Activated naive CD4-positive, alpha-beta T cell (primary cell): Measurements from ENCODE around the gene ATP2A3.
A peak's percentile ranks its signal among the peaks of the same experiment; 100 is the strongest.

ENCODE experiments used
- DNase-seq, 4 experiments: peaks; one replicate each; lab custom pipeline; 2025; lab: John Stamatoyannopoulos, UW

ATP2A3 gene

DNA sequence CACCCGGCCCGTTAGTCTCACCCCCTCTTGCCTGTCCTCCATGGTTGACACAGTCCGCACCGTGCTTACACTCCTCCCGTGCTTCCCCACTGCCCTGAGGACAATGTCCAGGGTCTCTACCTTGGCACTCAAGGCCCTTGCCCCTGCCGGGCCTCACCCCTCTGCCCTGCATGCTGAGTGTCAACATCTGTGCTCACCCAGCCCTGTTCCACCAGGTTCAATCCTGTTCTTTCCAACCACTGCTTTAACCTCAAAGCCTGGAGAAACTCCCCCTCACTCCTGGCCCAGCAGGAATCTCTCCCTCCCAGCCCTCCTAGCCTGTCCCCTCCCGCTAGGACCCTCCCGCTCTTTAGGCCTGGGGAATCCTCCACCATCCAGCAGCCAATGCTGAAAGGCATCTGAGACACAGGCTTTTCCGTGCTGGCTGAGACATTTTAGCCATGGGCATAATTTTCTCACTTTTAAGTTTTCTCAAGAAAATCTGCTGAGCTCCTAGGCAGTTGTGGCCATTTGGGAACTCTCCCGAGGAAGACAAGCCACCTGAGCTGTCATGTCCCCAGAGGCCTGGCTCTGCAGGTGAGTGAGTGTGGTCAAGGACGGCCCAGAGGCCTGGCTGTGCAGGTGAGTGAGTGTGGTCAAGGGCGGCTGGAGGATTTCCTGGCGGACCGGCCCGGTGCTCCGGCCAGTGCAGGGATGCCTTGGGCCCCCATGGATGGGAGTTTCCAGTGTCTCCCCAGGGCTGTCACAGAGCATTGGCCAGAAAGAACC lies 37.2 kb downstream of the ATP2A3 start:
- no peak for DNase-seq

DNA sequence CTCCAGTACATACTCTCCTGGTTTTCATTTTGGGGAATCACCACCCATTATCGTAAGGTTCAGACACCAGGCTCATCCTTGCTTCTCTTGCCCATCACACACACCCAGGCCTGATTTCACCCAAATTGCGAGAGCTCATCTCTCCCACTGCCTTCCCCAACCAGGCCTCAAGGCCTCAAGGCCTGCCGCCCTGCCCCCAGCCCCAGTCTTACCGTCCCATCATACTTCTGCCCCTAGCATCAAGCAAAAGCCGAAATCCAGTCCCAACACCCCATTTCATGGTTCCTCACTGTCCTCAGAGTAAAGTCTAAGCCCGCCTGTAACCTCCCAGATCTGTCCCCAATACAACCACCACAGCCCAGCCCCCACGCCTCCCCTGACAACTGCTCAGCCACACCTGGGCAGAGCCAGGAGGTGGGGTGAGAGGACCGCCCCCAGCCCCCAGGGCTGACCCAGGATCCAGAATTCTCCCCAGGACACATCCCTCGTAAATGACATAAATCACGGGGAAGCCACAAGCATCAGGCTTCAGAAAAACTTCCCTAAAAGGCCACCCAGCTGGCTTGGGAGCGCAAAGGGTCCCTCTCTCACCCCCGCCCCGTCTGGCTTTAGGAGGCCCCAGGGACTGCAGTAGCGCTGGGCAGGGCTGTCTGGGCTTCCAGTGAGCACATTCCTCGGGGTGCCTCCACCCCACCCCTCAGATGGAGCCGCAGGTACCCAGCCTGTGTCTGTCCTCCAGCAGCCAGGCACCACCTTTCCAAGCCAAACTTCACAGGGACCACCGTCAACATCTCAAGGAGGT lies 38.4 kb downstream of the ATP2A3 start:
- no peak for DNase-seq

DNA sequence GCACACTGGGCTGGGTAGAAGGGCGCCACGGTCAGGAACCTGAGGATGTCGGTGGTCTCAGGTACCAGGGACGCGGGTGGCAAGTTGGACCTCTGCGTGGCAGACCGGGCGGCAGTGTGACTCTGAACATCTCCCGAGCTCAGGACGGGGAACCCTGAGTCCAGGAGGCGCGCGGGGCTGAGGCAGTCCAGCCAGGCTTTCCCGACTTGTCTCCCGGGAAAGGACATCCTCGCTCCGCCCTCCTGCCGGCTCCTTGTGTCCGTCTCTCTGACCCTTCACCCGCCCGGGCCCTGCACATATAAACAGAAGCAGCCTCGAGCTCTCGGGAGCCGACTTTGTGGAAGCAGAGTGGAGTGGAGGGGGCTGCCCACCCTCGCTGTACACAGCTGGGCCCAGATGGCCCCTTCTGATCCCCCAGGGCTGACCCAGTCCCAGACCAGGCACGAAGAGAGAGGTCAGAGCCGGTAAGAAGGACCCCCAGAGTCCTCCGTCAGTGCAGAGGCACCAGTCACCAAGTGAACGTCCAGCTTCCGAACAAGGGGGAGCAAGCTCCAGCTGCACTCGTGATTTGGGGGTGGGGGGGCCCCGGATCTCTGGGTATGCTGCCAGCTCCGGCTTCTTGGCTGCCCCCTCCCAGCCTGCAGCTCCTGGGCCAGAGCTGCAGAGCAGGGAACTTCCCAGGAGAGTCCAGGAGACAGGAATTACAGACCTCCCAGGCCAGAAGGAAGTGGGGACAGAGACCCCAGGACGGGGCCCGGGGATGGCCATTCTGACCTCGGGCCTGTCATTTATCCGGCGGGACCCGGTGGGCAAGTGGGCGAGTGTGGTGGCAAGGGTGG lies 39.5 kb downstream of the ATP2A3 start:
- no peak for DNase-seq

DNA sequence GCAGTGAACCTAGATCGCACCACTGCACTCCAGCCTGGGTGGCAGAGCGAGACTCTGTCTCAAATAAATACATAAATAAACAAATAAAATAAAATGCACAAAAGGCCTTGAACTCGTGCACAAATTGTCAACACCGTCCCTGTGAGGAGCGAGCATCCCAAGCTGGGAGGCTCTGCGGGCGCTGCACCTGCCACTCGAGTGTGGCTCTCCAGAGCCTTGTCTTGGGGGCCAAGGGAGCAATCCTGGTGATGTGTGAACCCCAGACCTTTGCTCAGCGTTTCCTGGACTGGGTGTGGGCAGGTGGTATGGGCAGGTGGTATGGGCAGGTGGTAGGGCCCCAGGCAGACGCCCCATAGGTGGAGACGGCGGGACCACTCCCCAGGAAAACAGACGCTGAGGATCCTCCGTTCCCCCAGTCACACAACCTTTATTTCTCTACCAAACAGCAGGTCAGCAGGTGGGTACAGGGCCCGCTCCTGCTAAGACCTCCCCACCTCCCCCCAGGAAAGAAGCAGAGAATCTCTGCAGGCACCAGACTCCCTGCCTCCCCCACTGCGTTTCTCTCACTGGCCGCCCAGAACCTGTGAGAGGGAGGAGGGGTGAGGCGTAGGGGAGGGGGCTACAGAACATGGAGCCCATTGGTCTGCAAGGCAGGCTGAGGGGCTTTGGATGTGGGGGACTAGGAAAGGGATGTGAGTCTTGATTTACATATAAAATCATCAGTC lies 40.6 kb downstream of the ATP2A3 start:
- DNase-seq = no peak

DNA sequence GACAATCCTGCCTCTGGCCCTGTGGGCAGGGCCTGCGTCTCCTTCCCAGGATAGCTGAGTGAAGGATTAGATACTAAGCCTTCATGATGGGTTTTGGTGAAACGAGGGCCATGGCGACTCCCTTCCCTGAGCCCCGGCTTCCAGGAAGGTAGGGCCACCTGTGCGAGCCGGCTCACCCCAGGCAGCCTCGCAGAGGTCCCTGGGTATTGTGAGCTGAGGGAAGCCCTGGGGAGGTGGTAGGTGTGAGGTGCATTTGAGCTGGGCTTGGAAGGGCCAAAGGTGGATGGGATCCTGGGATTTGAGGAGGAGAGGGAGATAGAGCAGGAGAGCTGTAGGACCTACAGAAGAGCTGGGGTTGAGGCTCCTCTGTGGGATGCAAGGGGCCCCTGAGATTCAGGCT lies 41.5 kb downstream of the ATP2A3 start:
- no peak for DNase-seq

DNA sequence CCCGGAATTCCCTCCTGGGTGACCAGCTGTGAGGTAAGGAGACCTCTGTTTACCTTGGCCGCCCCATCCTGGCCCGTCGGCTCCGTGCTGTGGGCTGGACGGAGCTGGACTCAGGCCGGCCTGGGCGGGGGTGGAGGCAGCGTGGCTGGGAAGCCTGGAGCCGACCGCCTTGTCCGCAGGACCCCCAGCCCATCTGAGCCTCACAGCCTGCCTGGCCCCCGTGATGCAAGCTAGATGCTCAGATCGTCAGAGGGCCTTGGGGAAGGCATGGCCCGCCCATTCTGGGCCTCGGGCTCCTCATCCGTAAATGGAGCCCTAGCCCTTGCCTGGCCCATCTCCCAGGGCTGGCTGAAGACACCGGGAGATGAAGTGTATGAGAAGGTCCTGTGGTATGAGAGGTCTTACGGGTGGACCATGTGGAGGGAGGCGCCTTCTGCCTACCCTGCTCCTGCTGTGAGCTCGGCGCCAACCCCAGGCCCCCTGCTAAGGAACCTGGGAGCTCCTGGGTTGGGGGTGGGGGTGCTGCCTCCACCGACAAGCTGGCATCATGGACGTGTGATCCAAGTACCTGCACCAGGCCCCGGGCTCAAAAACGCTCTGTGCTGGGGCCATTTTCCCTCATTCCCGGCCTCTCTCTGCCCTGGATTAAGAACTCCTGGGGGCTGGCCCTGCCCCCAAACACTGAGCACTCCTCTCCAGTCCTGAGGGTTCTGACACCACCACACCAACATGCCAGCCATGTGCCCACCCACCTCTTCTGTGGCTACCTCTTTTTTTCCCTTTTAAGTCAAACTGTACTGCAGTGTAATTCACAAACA lies 42.5 kb downstream of the ATP2A3 start:
- no peak for DNase-seq

DNA sequence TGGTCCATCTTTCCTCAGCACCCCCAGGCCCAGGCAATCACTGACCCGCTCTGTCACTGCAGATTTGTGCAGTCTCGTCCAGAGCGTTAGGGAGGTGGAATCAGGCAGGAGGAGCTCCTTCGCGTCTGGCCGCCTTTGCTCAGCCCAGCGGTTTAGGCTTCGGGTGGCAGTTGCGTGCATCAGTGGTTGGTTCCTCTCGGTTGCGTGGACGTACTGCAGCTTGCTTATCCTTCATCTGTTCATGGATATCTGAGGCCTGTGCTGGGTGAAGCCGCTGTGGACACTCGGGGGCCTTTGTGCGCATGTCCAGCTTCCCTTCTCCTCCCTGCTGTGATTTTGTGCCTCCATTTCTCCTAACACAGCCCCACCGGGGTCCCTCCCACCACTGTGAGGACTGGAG lies 43.2 kb downstream of the ATP2A3 start:
- DNase-seq = no peak

DNA sequence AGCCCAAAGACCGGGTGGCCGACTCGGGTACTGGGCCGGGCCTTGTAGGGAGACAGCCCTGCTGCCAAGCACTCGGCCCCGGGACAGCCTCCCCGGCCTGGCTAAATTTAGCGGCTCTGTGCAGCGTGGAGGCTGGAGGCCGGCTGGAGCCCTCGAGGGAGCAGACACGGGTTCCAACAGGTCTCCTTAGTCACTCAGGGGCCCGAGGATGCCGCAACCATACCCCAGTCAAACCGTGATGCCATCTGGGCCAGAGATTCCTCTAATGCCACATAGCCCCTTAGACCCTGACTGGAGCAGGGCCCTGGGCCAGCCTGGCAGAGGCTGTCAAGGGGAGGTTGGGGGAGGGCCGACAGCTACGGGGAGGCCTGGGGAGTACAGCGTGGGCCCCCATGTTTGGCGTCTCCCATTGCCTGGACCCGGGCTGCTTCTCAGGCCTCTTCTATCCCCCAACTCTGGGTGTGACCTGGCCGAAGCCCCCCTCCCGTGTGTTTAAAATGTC lies 45.1 kb downstream of the ATP2A3 start:
- no peak for DNase-seq

DNA sequence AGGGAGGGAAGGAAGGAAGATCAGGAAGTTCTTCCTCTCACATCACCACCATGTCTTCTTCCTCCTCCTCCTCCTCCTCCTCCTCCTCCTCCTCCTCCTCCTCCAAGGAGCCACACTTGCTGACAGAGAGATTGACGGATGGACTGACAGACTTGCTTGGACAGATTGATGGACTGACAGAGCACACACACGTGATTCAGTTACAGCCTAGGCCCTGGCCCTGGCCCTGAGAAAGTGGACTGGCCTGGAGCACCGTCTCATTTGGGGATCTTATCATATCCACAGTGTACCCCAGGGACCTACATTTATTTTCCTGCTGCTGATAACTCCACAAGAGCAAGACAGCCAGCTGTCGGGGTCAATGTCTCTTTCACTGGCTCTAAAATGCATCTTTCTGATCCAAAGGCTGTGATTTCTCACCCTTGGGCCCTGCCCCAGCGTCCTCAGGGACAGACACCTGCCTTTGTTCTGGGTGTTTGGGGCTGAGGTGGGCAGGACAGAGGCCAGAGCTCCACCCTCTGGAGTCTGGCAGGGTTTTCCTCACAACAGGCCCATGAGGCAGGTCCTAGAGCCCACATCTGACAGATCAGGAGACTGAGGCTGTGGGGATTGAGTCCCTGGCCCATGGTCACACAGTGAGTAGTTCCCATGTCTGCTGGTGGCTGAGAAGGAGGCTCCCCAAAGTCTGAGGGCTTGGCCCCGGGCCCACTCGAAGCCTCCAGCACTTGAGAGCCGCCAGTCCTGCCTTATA lies 45.7 kb downstream of the ATP2A3 start:
- no peak for DNase-seq

DNA sequence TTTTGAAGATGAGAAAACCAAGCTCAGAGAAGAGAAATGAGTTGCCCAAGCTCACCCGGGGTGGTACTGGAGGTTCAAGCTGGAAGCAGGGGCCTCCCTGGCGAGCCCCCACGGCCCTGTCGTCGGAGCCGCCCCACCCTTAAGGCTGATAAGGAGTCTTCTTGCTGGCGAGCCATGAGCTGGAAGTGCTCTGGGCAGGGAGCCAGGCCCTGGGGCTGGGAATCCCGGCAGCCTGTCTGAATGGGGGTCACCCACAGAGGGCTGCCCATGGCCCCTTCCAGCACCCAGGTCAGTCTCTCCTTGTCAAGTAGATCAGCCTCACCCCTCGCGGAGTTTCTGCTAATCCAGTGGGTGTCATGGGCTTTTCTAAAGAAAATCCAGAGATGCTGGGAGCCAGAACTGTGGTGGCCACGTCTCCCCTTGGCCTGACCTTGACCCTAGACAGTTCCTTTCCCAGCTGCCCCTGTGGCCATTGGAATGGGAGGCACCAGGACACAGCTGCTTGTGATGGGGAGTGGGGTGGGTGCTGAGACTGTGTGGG lies 46.8 kb downstream of the ATP2A3 start:
- DNase-seq = no peak

DNA sequence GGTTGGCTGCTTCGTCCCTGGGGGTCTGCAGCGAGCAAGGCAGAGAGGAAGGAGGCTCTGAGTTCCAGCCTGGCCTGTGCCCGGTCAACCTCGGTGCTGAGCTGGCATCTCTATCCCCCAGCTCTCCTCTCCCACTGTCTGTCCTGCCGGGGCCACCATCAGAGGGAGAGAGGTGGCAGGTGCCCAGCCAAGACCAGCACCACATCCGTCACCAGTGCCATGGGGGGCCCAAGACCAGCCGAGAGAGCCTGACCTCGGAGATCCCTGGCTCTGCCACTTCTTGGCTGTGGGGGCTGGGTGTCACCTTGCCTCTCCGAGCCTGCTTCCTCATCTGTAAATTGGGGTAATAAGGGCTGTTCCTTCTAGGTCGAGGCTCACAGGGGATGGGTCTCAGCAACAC lies 47.4 kb downstream of the ATP2A3 start:
- no peak for DNase-seq

DNA sequence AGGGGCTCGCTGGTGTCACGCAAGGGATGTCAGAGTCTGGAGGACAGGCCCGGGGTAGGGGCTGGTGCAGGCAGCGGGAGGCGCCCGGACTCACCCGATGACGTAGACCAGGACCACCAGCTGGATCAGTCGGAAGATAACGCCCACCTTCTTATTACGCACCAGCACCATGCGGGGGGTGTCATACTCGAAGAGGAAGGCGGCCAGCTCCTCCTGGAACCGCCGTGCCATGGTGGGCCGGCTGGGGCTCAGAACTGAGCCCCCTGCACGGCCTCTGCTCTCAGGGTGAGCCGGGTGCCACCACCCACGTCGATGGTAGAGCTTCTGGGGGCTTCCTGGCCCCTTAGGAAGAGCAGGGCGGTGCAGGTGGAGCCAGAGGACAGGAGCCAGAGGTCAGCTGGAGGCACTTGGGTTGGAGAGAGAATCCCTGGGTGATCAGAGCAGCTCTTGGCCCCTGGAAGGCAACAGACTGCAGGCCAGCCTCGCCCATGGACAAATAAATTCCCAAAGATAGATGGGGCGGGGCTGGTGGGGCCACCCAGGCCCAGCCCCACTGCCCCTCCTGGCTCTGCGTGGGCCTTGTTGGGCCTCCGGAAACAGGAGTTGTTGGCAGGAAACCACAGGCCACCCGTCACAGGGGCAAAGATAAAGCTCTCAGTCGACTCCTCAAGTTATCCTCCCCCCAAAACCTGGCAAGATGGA lies 48.1 kb downstream of the ATP2A3 start, which contains the start of gene P2RX1:
P2RX1 (minus strand) TSS at position 471 of the 702 bp plus-strand sequence; CDS start at position 231, 240 bp downstream.
- DNase-seq = peak in 1 of 4 experiments; percentile 13

DNA sequence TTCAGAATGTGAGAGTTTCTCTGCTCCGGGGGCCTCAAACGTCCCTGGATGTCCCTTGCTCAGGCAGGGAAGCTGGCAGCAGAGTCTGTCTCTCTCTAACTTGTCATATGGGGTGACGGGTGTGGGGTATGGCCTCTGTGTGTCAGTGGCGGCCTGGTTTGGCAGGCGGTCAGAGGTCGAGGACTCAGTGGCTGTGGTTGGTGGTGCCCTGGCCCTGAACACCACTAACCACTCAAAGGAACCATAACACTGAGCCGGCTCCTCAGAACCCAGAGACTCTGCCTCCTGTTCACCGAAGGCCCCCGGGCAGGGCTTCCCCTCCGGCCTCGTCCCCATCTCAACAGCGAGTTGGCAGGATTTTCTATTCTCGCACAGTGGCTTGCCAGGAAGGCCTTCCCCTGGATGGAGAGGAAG lies 48.6 kb downstream of the ATP2A3 start:
- DNase-seq = no peak

DNA sequence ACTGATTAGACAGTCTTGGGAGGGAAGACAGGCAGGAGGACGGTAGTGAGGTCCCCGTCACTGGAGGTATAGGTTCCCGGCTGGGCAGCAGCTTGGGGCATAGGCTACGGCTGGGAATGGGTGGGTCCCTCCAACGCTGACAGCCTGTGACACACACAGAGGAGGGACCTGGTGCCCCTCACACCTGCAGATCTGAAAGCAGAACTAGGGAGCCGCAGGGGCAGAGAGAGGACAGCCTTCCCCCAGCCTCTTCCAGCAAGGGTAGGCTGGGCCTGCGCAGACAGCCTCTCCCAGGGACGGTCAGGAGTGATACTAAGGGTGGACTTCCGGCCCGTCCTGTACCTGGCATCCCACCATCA lies 49.9 kb downstream of the ATP2A3 start:
- no peak for DNase-seq

DNA sequence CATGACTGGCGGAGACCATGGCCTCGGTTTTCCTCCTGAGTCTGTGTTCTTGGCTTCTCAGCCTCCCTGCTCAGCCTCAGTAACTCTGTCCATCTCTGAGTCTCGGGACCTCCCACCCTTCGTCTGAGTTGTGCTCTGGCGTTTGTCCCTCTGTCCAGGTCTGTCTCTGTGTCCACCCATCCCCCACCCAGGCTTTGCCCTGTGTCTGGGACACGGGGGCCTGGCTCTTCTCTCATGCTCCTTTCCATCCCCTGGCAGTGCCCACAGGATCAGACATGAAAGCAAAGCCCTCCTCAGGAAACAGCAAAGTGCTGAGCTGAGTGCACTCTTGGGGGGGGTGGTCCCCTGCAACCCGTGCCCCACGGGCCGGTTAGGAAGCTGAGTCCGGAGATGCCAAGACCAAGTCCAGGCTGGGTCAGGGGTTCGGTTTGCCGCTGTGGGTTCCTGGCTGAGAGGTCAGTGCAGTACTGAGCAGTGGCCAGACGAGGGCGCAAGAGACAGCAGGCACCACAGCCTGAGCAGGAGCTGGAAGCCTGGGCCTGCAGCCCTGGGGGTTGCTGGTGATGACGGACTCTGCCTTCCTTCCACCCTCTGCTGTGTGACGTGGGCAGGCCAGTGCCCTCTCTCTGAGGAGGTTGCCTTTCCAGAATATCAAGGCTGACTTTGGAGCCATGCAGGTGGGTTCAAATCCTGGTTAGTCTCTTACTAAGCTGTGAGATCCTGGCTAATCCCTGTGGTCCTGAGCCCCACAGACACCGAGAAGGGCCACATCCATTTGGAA lies 50.5 kb downstream of the ATP2A3 start:
- peak; percentile 52 to 71 (median 66) for DNase-seq

DNA sequence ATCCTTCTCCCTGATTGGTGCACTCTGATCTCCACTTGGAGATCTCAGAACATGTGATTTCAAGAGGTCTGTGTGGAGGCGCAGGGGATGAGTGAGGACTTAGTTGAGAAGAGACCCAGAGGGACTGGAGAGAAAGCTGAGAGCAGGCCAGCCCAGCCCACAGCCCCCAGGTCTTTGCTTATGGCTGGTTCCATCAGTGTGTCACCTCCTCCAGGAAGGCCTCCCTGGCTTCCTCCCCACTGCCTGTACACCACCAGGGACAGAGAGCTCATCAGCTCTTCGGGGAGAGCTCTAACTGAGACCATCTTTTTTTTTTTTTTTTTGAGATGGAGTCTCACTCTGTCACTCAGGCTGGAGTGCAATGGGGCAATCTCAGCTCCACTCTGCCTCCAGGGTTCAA lies 51.4 kb downstream of the ATP2A3 start:
- DNase-seq = no peak

DNA sequence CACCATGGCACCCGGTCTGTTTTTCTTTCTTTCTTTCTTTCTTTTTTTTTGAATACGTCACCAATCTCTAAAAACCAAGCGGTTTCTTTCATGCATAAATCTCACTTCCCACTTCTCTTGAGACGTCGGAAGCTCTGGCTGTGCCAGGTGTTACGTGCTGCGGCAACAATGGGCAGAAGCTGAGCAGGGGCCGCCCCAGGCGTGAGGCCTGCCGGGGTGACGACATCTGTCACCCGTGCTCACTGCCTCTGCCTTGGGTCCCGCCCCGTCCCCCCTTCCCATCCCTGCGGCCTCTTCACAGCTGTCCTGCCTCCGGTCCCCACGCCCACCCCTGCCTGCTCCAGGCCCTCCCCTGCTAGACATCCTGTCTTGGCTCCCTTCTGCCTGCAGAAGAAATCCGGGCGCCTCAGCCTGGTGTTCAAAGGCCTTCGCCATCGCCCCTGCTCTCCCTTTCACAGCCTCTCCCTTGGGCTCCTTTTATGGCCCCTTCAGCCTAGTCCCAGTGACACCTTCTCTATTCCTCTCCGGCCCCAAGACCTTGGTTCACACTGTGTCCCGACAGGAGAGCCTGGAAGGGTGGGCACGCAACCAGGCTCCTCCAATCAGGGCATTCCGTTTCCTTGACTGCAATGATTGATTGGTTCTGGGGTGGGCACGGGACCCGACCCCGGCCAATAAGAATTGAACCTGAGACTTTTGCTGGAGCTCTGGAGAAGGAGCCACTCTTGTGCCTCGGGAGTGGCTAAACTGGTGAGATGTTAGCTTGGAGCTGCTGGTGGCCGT lies 52.8 kb downstream of the ATP2A3 start:
- DNase-seq = peak in 3 of 4 experiments; percentile 49 to 59 (median 51)
